GM13976 (cell line): ENCODE results near the gene SPATA31D3.
"Not testable (repeated sequence)": the region's sequence is repeated elsewhere in the genome, so short reads cannot be mapped to it uniquely, and the experiment has no call there.

Experiments
- DNase-seq: peaks from one replicate; pipeline ENCODE4 v3.0.0; 2012; ENCODE audit warnings: low spot score
- CTCF ChIP-seq: IDR thresholded peaks from 2 replicates; pipeline ENCODE4 v1.5.1; 2012; ENCODE audit warnings: borderline replicate concordance, mild to moderate bottlenecking; ENCODE audit not compliant: insufficient read depth; ENCODE audit errors: extremely low read depth, missing control alignments, control extremely low read depth
- in situ Hi-C: fragments of 300-500 bp; cut with MboI; formaldehyde crosslinking; loops from one replicate; pipeline ENCODE4 v1.12.0; 2022; ENCODE audit warnings: low sequenced_read_pairs, mixed read lengths, inconsistent platforms; ENCODE audit not compliant: unreplicated experiment

Gene SPATA31D3

GRCh38 chr9:81979196-81979595 lies 35.9 kb downstream of the SPATA31D3 start:
- in situ Hi-C loops = no loop called here
- no peak for TF ChIP-seq CTCF
- no peak for DNase-seq

GRCh38 chr9:81980568-81980967 lies 37.3 kb downstream of the SPATA31D3 start:
- in situ Hi-C loops = no loop called here
- DNase-seq = no peak
- no peak for TF ChIP-seq CTCF

- DNase-seq = no peak
- in situ Hi-C loops = no loop called here
- TF ChIP-seq CTCF = no peak
Measured at GRCh38 chr9:81981883-81982282, 38.6 kb downstream of the SPATA31D3 start.

- in situ Hi-C loops = no loop called here
- TF ChIP-seq CTCF = no peak
- DNase-seq = no peak
Measured at GRCh38 chr9:81984928-81985327, 41.6 kb downstream of the SPATA31D3 start.

GRCh38 chr9:81986051-81986450 lies 42.8 kb downstream of the SPATA31D3 start:
- in situ Hi-C loops = no loop called here
- DNase-seq = no peak
- TF ChIP-seq CTCF = no peak

- in situ Hi-C loops, DNase-seq: not testable (repeated sequence)
Measured at GRCh38 chr9:81988472-81988871, 45.2 kb downstream of the SPATA31D3 start, which contains the start of gene SPATA31D1. SPATA31D1 (plus strand) TSS chr9:81988772; CDS start chr9:81988819, 47 bp downstream.

GRCh38 chr9:81989700-81990099 lies 46.4 kb downstream of the SPATA31D3 start:
- DNase-seq = no peak
- no peak for TF ChIP-seq CTCF
- in situ Hi-C loops = no loop called here

GRCh38 chr9:81993656-81994055 lies 50.4 kb downstream of the SPATA31D3 start:
- TF ChIP-seq CTCF = no peak
- DNase-seq = no peak
- in situ Hi-C loops = no loop called here
